ENCODE measurements around the gene COX4I1.
"Not testable (repeated sequence)": the region's sequence is repeated elsewhere in the genome, so short reads cannot be mapped to it uniquely, and the experiment has no call there.

DNA sequence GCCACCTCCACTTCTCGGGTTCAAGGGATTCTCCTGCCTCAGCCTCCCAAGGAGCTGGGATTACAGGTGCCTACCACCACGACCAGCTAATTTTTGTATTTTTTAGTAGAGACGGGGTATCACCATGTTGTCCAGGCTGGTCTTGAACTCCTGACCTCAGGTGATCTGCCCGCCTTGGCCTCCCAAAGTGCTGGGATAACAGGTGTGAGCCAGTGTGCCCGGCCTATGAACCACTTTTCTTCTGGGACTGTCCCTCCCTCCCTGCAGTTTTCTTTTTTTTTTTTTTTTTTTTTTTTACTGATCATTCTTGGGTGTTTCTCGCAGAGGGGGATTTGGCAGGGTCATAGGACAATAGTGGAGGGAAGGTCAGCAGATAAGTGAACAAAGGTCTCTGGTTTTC is 7.8 kb downstream of the COX4I1 start:
- TF ChIP-seq, protein P1, sequence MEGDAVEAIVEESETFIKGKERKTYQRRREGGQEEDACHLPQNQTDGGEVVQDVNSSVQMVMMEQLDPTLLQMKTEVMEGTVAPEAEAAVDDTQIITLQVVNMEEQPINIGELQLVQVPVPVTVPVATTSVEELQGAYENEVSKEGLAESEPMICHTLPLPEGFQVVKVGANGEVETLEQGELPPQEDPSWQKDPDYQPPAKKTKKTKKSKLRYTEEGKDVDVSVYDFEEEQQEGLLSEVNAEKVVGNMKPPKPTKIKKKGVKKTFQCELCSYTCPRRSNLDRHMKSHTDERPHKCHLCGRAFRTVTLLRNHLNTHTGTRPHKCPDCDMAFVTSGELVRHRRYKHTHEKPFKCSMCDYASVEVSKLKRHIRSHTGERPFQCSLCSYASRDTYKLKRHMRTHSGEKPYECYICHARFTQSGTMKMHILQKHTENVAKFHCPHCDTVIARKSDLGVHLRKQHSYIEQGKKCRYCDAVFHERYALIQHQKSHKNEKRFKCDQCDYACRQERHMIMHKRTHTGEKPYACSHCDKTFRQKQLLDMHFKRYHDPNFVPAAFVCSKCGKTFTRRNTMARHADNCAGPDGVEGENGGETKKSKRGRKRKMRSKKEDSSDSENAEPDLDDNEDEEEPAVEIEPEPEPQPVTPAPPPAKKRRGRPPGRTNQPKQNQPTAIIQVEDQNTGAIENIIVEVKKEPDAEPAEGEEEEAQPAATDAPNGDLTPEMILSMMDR (IDR thresholded peaks at IDR 0.05): not testable (repeated sequence)
- not testable (repeated sequence) for TF ChIP-seq EZH2 (IDR thresholded peaks at IDR 0.05; ENCODE audit: borderline replicate concordance, insufficient read depth, low read depth, low read length, poor library complexity, severe bottlenecking)

Measured in B cell (primary cell).